Measurements from ENCODE around the gene TMEM161A.

Gene TMEM161A

DNA sequence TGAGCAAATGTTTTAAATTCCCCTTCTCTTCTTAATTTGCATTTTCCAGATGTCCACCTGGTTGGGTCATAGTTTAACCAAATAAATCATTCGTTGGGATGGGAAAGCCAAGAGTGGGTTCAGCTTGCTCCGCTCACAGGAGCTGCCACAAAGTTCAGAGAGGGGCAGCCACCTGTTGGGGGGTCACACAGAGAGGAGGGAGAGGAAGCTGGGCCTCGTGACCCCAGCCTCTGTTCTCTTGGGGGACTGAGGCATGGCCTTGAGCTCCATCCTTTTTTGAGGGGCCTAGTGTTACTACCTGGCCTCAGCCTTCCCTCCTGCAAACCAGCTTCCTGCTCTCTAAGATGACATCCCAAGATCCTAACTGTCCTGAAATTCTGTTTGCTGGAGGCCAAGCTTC, 29.3 kb upstream of the TMEM161A start:
- TF ChIP-seq, protein P1, sequence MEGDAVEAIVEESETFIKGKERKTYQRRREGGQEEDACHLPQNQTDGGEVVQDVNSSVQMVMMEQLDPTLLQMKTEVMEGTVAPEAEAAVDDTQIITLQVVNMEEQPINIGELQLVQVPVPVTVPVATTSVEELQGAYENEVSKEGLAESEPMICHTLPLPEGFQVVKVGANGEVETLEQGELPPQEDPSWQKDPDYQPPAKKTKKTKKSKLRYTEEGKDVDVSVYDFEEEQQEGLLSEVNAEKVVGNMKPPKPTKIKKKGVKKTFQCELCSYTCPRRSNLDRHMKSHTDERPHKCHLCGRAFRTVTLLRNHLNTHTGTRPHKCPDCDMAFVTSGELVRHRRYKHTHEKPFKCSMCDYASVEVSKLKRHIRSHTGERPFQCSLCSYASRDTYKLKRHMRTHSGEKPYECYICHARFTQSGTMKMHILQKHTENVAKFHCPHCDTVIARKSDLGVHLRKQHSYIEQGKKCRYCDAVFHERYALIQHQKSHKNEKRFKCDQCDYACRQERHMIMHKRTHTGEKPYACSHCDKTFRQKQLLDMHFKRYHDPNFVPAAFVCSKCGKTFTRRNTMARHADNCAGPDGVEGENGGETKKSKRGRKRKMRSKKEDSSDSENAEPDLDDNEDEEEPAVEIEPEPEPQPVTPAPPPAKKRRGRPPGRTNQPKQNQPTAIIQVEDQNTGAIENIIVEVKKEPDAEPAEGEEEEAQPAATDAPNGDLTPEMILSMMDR (conservative IDR thresholded peaks at IDR 0.05; ENCODE audit: low read depth), result no peak
- ChIA-PET CTCF (no interaction called here), POLR2A (ENCODE audit: low non-redundant PET) (no interaction called here)
- no peak overlapping the region for H3K27ac ChIP-seq
- DNase-seq (ENCODE audit: low spot score), result no peak

DNA sequence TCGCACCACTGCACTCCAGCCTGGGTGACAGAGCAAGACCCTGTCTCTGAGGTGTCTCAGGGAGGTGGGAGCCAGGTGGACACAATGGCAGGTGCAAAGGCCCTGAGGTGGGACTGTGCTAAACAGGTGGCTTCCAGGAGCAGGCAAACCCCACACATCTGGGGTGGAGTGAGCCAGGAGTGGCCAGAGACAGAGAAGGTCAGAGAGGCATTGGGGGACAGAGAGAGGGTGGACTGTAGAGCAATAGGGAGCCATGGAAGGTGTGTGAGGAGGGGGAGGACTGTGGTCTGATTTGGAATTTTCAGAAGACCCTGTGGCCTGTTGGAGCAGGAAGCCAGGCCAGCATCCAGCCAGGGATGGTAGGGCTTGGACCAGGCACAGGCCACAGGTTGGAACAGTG, 27.1 kb upstream of the TMEM161A start:
- POLR2A ChIA-PET (ENCODE audit: low non-redundant PET), result no interaction called here
- H3K27ac ChIP-seq, result no peak overlapping the region
- CTCF ChIA-PET, result no interaction called here

DNA sequence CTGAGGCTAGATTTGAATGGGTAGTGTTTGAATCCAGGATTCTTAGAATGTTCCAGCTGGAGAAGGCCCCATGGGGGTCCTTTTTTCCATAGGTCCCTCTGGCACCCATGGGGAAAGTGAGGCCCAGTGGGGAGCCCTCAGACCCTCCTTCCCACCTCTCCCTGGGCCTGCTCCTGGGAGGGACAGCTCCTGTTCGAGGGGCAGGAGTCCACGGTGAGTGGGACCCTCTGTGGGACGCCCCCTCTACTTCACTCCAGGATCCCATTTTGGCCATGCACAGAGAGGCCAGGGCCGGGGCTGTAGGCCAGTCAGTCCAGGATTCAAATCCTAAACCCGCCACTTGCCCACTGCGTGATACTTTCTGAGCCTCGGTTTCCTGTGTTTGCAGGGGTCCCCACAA, 24.2 kb upstream of the TMEM161A start:
- H3K27ac ChIP-seq, result no peak overlapping the region
- ChIA-PET CTCF (no interaction called here), POLR2A (ENCODE audit: low non-redundant PET) (no interaction called here)
- TF ChIP-seq, protein P1 (conservative IDR thresholded peaks at IDR 0.05; ENCODE audit: low read depth), result no peak
- DNase-seq (ENCODE audit: low spot score), result no peak

More for the DNA sequence above, 27.1 kb upstream of the TMEM161A start:
- DNase-seq (ENCODE audit: low spot score), result no peak
- TF ChIP-seq, protein P1 (conservative IDR thresholded peaks at IDR 0.05; ENCODE audit: low read depth), result no peak

DNA sequence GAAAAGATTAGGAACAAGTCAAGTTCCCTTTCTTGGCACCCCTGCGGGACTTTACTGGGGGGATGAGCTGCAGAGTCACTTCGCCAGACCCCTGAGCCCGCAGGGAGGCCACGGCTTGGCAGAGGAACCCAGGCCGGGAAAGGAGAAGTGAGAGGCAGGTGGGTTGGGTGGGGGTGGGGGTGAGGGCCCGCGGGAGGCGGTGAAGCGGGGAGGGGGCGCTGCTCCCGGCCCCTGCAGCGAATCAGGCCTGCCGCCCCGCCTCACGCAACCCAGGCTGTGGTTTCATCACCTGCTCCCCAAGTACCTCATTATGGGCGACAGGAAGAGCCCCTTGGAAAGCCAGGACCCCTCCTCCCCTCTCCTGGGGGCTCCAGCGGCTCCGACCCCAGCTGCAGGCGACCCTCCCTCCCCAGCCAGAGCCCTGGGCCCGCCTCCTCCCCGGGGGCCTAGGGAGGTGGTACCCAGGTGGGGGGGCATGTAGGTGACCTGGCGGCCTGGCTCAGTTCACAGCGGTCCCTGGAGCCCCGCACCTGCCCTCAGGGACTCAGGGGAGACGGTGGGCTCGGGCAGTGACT, 22.3 kb upstream of the TMEM161A start:
- DNase-seq (ENCODE audit: low spot score), result no peak
- ChIA-PET CTCF (interaction anchor here (0.8 kb wide), 1 partner anchor 14 kb away, joined by 4 read pairs; no protein-coding TSS in a partner anchor), POLR2A (ENCODE audit: low non-redundant PET) (no interaction called here)
- TF ChIP-seq, protein P1 (conservative IDR thresholded peaks at IDR 0.05; ENCODE audit: low read depth), result no peak
- no peak overlapping the region for H3K27ac ChIP-seq

DNA sequence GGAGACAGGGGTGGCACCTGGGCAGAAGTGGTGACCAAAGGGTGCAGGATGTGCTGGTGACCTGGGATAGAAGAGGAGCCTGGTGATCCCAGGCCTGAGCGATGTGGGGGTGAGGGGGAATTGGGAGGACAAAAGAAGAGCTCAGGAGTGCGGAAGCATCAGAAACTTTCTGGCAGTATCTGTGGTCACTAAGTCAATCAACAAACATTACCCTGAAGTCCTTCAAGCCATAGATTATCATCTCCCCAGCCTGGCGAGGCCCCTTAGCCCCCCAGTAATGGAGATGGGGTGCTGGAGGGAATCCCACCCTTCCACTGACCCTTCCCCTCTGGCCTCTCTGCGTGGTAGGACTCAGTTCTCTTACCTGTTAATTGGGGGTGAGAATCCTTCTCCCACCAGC, 21.3 kb upstream of the TMEM161A start:
- DNase-seq (ENCODE audit: low spot score), result no peak
- TF ChIP-seq, protein P1 (conservative IDR thresholded peaks at IDR 0.05; ENCODE audit: low read depth), result no peak
- CTCF ChIA-PET, result interaction anchor here (2.2 kb wide), 1 partner anchor 14 kb away, joined by 10 read pairs; no protein-coding TSS in a partner anchor
- POLR2A ChIA-PET (ENCODE audit: low non-redundant PET), result no interaction called here
- H3K27ac ChIP-seq, result no peak overlapping the region

DNA sequence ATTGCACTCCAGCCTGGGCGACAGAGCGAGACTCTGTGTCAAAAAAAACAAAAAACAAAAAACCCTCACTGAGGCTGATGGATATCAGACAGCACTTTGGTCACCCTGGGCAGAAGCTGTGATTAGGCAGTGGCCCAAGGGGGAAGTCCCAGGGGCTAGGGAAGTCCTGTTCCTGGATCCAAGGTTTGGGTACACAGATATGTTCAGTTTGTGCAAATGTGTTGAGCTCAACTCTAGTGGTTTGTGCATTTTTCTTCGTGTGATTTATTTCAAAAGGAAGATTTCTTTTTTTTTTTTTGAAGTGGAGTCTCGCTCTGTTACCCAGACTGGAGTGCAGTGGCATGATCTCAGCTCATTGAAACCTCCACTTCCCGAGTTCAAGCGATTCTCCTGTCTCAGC, 19.5 kb upstream of the TMEM161A start:
- H3K27ac ChIP-seq, result no peak overlapping the region
- CTCF ChIA-PET, result interaction anchor here (0.6 to 2.2 kb wide), 2 partner anchors 8 to 12 kb away, joined by 3 to 10 read pairs; no protein-coding TSS in a partner anchor
- TF ChIP-seq, protein P1 (conservative IDR thresholded peaks at IDR 0.05; ENCODE audit: low read depth), result no peak
- DNase-seq (ENCODE audit: low spot score), result no peak
- POLR2A ChIA-PET (ENCODE audit: low non-redundant PET), result no interaction called here
